GM06990 (cell line): ENCODE measurements around the gene TMEM208.

Experiments
- DNase-seq: peaks from one replicate; pipeline ENCODE4 v3.0.0-alpha.2; 2011; ENCODE audit not compliant: insufficient read length; ENCODE audit errors: extremely low read depth
- H3K27me3 ChIP-seq: replicated peaks from 2 replicates; pipeline ENCODE4 v1.6.0; 2011; ENCODE audit warnings: low read length; ENCODE audit not compliant: control insufficient read depth, insufficient read depth
- H3K36me3 ChIP-seq: 2 replicates; pipeline ENCODE4 v1.5.1; 2011; ENCODE audit warnings: low read length; ENCODE audit not compliant: control insufficient read depth, insufficient read depth
- H3K4me3 ChIP-seq: replicated peaks from 2 replicates; pipeline ENCODE4 v1.5.1; 2011; ENCODE audit warnings: low read depth, mild to moderate bottlenecking, control low read depth, low read length
- CTCF ChIP-seq: IDR thresholded peaks from 2 replicates; pipeline ENCODE4 v1.5.1; 2011; ENCODE audit warnings: low read length, control low read depth, mild to moderate bottlenecking, inconsistent platforms; ENCODE audit not compliant: insufficient read depth, poor library complexity, severe bottlenecking

Gene TMEM208

GRCh38 chr16:67238278-67238575 lies 11.3 kb downstream of the TMEM208 start:
- TF ChIP-seq CTCF: no peak
- Histone ChIP-seq H3K36me3 (peaks cover 34% of the 10 kb centered on the region), H3K27me3 (no peaks in the 10 kb centered on the region), H3K4me3 (no peak overlapping the region)
- DNase-seq: no peak

- H3K27me3 ChIP-seq: no peaks in the 10 kb centered on the region
- TF ChIP-seq CTCF: no peak
- H3K36me3 ChIP-seq: peaks cover 30% of the 10 kb centered on the region
- H3K4me3 ChIP-seq: no peak overlapping the region
- DNase-seq: no peak
These were observed 12.0 kb downstream of the TMEM208 start for GRCh38 chr16:67238806-67239470.

- no peaks in the 10 kb centered on the region for H3K27me3 ChIP-seq
- no peak for TF ChIP-seq CTCF
- no peak overlapping the region for H3K4me3 ChIP-seq
- peaks cover 28% of the 10 kb centered on the region for H3K36me3 ChIP-seq
- no peak for DNase-seq
These were observed 13.6 kb downstream of the TMEM208 start for GRCh38 chr16:67240506-67240905.

- TF ChIP-seq CTCF: no peak
- Histone ChIP-seq H3K36me3 (peaks cover 23% of the 10 kb centered on the region), H3K27me3 (no peaks in the 10 kb centered on the region), H3K4me3 (no peak overlapping the region)
- no peak for DNase-seq
These were observed 14.3 kb downstream of the TMEM208 start for GRCh38 chr16:67241008-67241900.

- TF ChIP-seq CTCF: no peak
- Histone ChIP-seq H3K27me3 (no peaks in the 10 kb centered on the region), H3K36me3 (peaks cover 16% of the 10 kb centered on the region), H3K4me3 (no peak overlapping the region)
- DNase-seq: no peak
These were observed 15.3 kb downstream of the TMEM208 start for GRCh38 chr16:67242138-67242730.
